Stimulated activated naive B cell treated with anti-CD40 and anti-IgM and Interleukin-4, amounts not matched to agents 10 μg/mL and 1 μg/mL and 100 μg/mL, for 72 hours (primary cell): ENCODE measurements around the gene NEGR1.

ENCODE experiments used
- ATAC-seq, 2 donors: fragments of 150-1000 bp; cut with Tn5 transposase; replicated peaks; 2 replicates each; pipeline ENCODE4 v1.10.0; 2021; ENCODE audit warnings: moderate library complexity in 1 of 2
- DNase-seq: peaks from one replicate; pipeline ENCODE4 v3.0.0; 2021
- H3K27ac Mint-ChIP-seq: one replicate; pipeline ENCODE4 v1.8.0; 2022; ENCODE audit warnings: mild to moderate bottlenecking, mixed read lengths
- H3K27me3 Mint-ChIP-seq, 2 donors: one replicate each; pipeline ENCODE4 v1.8.0; 2022; ENCODE audit warnings: mixed read lengths in 2 of 2
- H3K36me3 Mint-ChIP-seq, 2 donors: one replicate each; pipeline ENCODE4 v1.8.0; 2022; ENCODE audit warnings: mixed read lengths in 2 of 2, mild to moderate bottlenecking in 1 of 2
- H3K4me1 Mint-ChIP-seq, 2 donors: one replicate each; pipeline ENCODE4 v1.8.0; 2022; ENCODE audit warnings: mixed read lengths in 2 of 2, mild to moderate bottlenecking in 1 of 2
- H3K4me3 Mint-ChIP-seq, 2 donors: one replicate each; pipeline ENCODE4 v1.8.0; 2022; ENCODE audit warnings: mild to moderate bottlenecking in 2 of 2, mixed read lengths in 2 of 2, moderate library complexity in 1 of 2
- H3K9me3 Mint-ChIP-seq, 2 donors: one replicate each; pipeline ENCODE4 v1.8.0; 2022; ENCODE audit warnings: mixed read lengths in 2 of 2, mild to moderate bottlenecking in 1 of 2

Gene NEGR1

GRCh38 chr1:71492298-71493041 is 789.9 kb downstream of the NEGR1 start:
- ATAC-seq (no peak), DNase-seq (no peak)
- Mint-ChIP-seq H3K4me3 (no peak overlapping the region), H3K9me3 (no peaks in the 10 kb centered on the region), H3K36me3 (no peaks in the 10 kb centered on the region), H3K27ac (no peak overlapping the region), H3K4me1 (no peaks in the 10 kb centered on the region), H3K27me3 (no peaks in the 10 kb centered on the region)

DNA sequence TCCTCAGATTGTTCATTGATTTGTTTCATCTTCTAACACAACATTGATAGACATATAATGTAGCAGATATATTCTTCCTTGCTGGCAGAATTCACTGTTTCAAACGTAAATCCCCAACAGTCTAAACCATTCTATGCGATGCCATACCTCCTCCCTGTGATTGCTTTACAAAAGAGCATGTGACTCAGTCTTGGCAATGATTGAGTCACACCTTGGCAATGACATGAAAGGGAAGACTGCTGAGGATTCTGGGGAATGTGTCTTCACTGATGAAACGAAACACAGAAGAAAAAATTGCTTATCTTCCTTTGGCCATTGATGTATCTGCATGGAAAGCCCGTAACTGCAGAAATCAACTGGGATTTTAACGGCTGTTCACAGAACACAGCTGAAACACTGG is 791.9 kb downstream of the NEGR1 start:
- H3K9me3 Mint-ChIP-seq: no peaks in the 10 kb centered on the region
- DNase-seq (no peak), ATAC-seq (no peak)
- H3K27ac Mint-ChIP-seq: no peak overlapping the region
- H3K36me3 Mint-ChIP-seq: no peaks in the 10 kb centered on the region
- no peak overlapping the region for H3K4me3 Mint-ChIP-seq
- H3K27me3 Mint-ChIP-seq: no peaks in the 10 kb centered on the region
- H3K4me1 Mint-ChIP-seq: no peaks in the 10 kb centered on the region

GRCh38 chr1:71488555-71489252 is 793.6 kb downstream of the NEGR1 start:
- ATAC-seq: no peak
- no peak overlapping the region for H3K27ac Mint-ChIP-seq
- no peaks in the 10 kb centered on the region for H3K36me3 Mint-ChIP-seq

GRCh38 chr1:71473331-71473730 is 809.0 kb downstream of the NEGR1 start:
- no peak for ATAC-seq
- Mint-ChIP-seq H3K4me3 (no peak overlapping the region), H3K4me1 (no peaks in the 10 kb centered on the region), H3K9me3 (peaks cover 0 to 2% of the 10 kb centered on the region in 2 donors), H3K36me3 (no peaks in the 10 kb centered on the region), H3K27ac (no peak overlapping the region), H3K27me3 (no peaks in the 10 kb centered on the region)
- no peak for DNase-seq

More at GRCh38 chr1:71488555-71489252, 793.6 kb downstream of the NEGR1 start:
- Mint-ChIP-seq H3K9me3 (no peaks in the 10 kb centered on the region), H3K27me3 (no peaks in the 10 kb centered on the region), H3K4me3 (no peak overlapping the region), H3K4me1 (no peaks in the 10 kb centered on the region)
- DNase-seq: no peak

- Mint-ChIP-seq H3K27me3 (no peaks in the 10 kb centered on the region), H3K4me1 (no peaks in the 10 kb centered on the region), H3K27ac (no peak overlapping the region), H3K4me3 (no peak overlapping the region), H3K9me3 (no peaks in the 10 kb centered on the region), H3K36me3 (no peaks in the 10 kb centered on the region)
- ATAC-seq (no peak), DNase-seq (no peak)
Observed at GRCh38 chr1:71465093-71465492, 817.2 kb downstream of the NEGR1 start.

DNA sequence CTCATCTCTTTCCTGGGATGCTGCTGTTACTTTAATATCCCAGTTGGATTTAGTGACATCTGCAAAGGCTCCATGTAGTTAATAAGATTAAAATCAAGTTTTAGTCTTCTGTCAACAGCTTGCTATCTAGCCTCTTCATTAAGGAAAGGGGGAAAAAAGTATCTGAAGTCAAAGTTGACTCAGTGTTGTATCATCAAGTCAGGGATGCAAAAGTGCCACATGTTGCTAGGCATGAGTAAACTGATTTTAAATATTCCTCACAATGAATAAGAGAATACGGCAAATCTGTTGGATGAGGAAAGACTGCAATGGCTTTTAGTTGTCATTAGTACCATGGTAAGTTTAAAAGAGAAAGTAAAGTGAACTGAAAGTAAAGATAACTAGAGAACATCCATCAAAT is 818.3 kb downstream of the NEGR1 start:
- Mint-ChIP-seq H3K27ac (no peak overlapping the region), H3K4me3 (no peak overlapping the region), H3K36me3 (no peaks in the 10 kb centered on the region), H3K9me3 (no peaks in the 10 kb centered on the region), H3K27me3 (no peaks in the 10 kb centered on the region), H3K4me1 (no peaks in the 10 kb centered on the region)
- ATAC-seq: no peak
- no peak for DNase-seq

- DNase-seq (no peak), ATAC-seq (no peak)
- Mint-ChIP-seq H3K4me3 (no peak overlapping the region), H3K27me3 (no peaks in the 10 kb centered on the region), H3K9me3 (no peaks in the 10 kb centered on the region), H3K36me3 (no peaks in the 10 kb centered on the region), H3K4me1 (no peaks in the 10 kb centered on the region), H3K27ac (no peak overlapping the region)
Observed at GRCh38 chr1:71463144-71463543, 819.2 kb downstream of the NEGR1 start.

- Mint-ChIP-seq H3K9me3 (no peaks in the 10 kb centered on the region), H3K4me3 (no peak overlapping the region), H3K36me3 (no peaks in the 10 kb centered on the region), H3K27ac (no peak overlapping the region), H3K4me1 (no peaks in the 10 kb centered on the region), H3K27me3 (no peaks in the 10 kb centered on the region)
- DNase-seq (no peak), ATAC-seq (no peak)
Observed at GRCh38 chr1:71462247-71462646, 820.1 kb downstream of the NEGR1 start.

GRCh38 chr1:71461416-71461815 is 820.9 kb downstream of the NEGR1 start:
- Mint-ChIP-seq H3K27me3 (no peaks in the 10 kb centered on the region), H3K9me3 (no peaks in the 10 kb centered on the region), H3K36me3 (no peaks in the 10 kb centered on the region), H3K4me3 (no peak overlapping the region), H3K4me1 (no peaks in the 10 kb centered on the region), H3K27ac (no peak overlapping the region)
- ATAC-seq (no peak), DNase-seq (no peak)

DNA sequence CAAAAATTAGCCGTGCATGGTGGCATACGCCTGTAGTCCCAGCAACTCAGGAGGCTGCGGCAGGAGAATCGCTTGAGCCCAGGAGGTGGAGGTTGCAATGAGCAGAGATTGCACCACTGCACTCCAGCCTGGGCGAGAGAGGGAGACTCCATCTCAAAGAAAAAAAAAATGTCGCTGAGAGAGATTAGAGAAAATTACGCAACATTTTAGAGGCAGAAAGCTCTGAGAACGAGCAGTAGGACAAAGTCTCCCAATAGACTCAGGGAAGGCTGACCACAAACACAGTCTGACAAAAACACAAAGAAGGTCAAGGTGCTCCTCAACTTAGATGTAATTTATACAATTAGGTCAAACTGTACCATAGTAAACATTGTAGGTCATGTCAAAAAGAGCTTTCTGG is 833.9 kb downstream of the NEGR1 start:
- DNase-seq (no peak), ATAC-seq (no peak)
- Mint-ChIP-seq H3K4me1 (no peaks in the 10 kb centered on the region), H3K4me3 (no peak overlapping the region), H3K9me3 (no peaks in the 10 kb centered on the region), H3K27ac (no peak overlapping the region), H3K27me3 (no peaks in the 10 kb centered on the region), H3K36me3 (no peaks in the 10 kb centered on the region)

DNA sequence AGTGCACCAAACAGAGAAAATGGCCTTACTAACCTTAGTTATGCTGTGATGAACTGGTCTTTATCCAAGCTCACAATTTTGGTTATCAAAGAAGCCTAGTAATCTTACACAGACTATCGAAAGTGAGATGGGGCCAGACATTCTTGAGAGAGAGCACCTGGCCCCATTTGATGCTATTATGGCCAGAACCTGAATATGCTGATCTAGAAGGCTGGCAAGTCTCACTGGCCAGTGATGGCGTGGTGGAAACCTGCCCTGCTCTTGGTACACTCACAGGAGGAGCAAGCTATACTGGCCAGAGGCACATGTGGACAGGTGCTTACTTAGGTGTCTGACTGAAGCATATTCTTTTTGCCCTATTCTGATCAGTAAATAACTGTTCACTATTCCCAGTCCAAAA is 843.7 kb downstream of the NEGR1 start:
- Mint-ChIP-seq H3K27ac (no peak overlapping the region), H3K4me1 (no peaks in the 10 kb centered on the region), H3K27me3 (no peaks in the 10 kb centered on the region), H3K4me3 (no peak overlapping the region), H3K36me3 (no peaks in the 10 kb centered on the region), H3K9me3 (no peaks in the 10 kb centered on the region)
- DNase-seq (no peak), ATAC-seq (no peak)

DNA sequence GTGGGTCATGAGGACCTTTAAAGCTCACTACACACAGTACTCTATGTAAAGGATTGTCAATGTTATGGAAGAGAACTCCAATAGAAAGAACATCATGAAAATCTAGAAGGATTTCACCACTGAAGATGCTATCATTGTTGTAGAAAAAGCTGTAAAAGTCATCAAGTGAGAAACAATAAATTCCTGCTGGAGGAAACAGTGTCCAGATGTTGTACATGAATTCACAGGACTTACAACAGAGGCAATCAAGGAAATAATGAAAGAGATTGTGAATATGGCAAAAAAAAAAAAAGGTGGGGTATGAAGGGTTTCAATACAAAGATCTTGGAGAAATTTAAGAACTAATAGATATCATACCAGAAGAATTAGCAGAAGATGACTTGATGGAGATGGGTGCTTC is 846.4 kb downstream of the NEGR1 start:
- Mint-ChIP-seq H3K4me1 (no peaks in the 10 kb centered on the region), H3K9me3 (peaks cover 2 to 3% of the 10 kb centered on the region in 2 donors), H3K36me3 (no peaks in the 10 kb centered on the region), H3K4me3 (no peak overlapping the region), H3K27me3 (no peaks in the 10 kb centered on the region), H3K27ac (no peak overlapping the region)
- DNase-seq (no peak), ATAC-seq (no peak)

DNA sequence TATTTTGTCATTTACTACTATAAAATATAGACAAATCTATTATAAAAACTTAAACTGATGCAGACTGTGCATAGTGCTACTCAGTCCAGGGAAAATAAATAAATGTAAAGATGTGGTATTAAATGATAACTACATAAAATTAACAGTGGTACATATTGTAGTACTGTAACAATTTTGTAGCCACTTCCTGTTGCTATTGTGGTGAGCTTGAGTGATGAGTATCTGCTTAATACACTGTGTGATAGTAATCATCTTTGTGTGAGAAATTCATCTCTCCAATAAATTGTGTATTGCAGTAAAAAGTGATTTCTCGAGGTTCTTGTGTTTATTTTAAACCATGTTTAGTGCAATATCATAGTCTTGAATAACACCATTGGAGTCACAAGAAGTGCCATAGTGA is 848.1 kb downstream of the NEGR1 start:
- Mint-ChIP-seq H3K27ac (no peak overlapping the region), H3K4me3 (no peak overlapping the region), H3K4me1 (no peaks in the 10 kb centered on the region), H3K27me3 (no peaks in the 10 kb centered on the region), H3K36me3 (no peaks in the 10 kb centered on the region), H3K9me3 (peaks cover 2 to 3% of the 10 kb centered on the region in 2 donors)
- ATAC-seq (no peak), DNase-seq (no peak)

DNA sequence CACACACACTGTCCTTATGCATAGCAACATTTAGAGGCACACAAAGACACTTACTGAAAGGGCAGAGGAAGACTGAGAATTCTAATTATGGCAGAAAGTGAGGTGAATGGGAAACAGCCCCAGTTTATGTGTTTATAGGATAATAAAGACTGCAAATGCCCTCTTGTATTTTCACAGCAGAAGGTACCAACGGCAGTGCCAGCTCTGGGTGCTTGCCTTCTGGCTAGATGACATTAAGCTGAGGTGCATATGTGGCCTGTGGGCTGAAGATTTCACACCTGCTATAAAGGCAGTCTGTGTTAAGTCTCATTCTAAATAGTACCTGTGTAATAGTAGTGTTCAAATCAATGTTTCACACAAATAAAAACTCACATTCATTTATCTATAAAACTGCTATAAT is 854.3 kb downstream of the NEGR1 start:
- Mint-ChIP-seq H3K4me1 (no peaks in the 10 kb centered on the region), H3K9me3 (no peaks in the 10 kb centered on the region), H3K27ac (no peak overlapping the region), H3K36me3 (no peaks in the 10 kb centered on the region), H3K27me3 (no peaks in the 10 kb centered on the region), H3K4me3 (no peak overlapping the region)
- no peak for DNase-seq
- ATAC-seq: no peak

DNA sequence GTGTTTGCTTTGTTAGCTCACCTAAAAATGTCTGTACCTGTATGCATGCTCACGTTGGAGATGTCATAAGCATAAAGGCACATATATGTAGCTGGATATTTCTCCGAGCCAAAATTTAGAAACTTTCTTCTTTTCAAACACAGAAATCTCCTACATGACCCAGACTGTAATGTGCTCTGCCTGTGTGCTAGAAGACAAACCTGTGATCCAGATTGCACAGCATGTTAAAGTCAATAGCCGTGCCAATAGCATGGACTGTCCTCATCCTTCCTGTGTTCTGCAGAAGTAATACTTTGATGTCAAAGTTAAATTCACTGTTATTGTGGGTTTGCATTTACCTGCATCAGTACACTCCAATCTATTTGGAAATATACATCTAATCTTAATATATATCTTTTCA is 855.3 kb downstream of the NEGR1 start:
- Mint-ChIP-seq H3K27ac (no peak overlapping the region), H3K4me3 (no peak overlapping the region), H3K36me3 (no peaks in the 10 kb centered on the region), H3K27me3 (no peaks in the 10 kb centered on the region), H3K9me3 (no peaks in the 10 kb centered on the region), H3K4me1 (no peaks in the 10 kb centered on the region)
- no peak for DNase-seq
- ATAC-seq: no peak
